ENCODE measurements around the gene PARG.
"Not testable (repeated sequence)": the region's sequence is repeated elsewhere in the genome, so short reads cannot be mapped to it uniquely, and the experiment has no call there.

Gene PARG

DNA sequence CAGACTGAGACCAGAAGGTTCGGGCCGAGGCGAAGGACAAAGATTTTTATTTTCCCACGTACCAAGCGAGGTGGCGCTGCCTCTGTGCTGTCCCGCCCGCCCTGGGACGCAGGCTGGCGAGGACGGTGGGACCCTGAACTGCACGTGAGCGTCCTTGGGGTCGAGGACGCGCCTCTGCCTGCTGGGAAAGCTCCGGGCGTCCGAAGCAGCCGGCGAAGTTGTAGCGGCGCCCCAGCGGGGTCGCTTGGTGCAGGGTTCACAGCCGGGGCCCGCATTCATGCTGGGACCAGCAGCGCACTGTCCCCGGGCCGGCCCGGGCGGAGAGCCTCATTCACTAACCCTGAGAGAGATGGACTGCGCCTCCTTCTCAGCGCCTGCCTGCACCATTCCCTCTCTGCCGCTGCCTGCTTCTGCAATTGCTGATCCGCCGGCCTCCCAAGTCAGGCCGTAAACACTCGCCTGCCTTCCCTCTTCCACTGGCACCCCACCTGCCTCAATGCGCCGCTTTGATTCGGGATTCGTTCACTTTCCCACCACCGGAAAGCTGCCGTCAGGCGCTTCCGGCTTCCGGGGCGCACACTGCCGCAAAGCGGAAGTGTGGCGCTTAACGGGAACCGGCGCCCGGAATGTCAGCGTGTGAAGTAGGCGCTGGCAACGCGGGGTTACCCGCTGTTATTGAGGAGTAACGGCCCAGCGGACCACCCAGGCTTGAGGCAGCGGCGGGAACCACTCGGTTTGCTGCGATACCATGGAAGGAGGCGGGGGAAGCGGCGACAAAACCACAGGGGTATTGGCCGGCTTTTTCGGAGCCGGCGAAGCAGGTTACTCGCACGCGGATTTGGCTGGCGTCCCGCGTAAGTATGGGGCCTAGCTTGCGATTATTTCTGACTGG, at the start of gene PARG, which contains the start of gene TIMM23B:
Gene PARG, minus strand, starts transcription at position 581 of the 892 bp plus-strand sequence. Its CDS starts 302 bp downstream, at position 279.
Gene TIMM23B, plus strand, starts transcription at position 607 of the 892 bp plus-strand sequence. Its CDS starts 142 bp downstream, at position 749.
- peak; percentile 76 to 78 for DNase-seq

DNA sequence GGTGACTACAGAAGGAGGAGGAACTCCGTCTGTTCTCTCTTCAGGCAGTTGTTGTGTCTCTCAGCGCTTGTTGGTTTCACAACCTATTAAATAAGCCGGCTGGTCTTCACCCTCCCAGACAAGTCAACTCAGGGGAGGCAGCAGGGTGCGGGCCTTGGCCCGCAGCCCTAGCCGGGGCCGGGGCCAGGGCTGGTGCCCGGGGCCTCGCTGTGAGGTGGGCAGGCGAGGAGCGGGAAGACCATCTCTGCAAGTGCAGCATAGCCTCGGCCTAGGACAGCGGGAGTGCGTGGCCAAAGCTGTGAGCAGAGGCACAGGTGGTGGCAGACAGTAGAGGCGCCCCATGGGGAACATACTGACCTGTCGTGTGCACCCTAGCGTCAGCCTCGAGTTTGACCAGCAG, 46.5 kb upstream of the PARG start, which contains the start of gene AGAP6:
Gene AGAP6, plus strand, starts transcription at position 31 of the 400 bp plus-strand sequence. Its CDS starts 310 bp downstream, at position 341.
- not testable (repeated sequence) for DNase-seq

DNA sequence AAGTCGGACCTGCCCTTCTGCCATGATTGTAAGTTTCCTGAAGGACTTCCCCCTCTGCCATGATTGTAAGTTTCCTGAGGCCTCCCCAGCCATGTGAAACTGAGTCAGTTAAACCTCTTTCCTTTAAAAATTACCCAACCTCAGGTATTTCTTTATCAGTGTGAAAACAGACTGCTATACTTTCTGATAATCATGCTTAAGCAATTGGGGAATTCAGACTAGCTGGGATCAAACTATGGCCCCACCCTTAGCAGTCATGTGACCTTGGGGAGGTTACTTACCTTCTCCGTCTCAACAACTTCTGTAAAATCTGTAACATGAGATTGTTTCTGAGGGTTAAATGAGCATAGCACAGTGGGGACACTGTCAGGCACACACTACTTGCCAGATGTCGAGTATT, 45.4 kb upstream of the PARG start:
- not testable (repeated sequence) for DNase-seq

DNA sequence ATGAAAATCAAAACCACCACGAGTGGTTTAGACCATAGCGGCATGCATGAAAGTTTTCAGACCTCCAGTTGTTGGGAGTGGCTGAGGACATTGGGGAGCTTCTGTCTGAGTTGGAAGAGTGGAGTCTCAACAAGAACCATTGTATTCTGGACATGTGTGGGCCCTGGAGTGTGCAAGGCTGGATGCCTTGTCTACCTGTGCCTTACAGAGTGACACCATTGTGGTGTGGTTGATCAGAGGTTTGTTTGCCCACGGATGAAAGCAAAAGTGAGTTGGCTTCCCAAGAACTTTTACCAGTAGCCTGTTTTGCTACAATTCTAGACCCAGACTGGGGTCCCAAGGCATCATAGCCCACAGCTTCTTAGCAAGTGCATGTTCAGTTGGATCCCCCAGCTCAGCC, 35.9 kb upstream of the PARG start:
- not testable (repeated sequence) for DNase-seq

DNA sequence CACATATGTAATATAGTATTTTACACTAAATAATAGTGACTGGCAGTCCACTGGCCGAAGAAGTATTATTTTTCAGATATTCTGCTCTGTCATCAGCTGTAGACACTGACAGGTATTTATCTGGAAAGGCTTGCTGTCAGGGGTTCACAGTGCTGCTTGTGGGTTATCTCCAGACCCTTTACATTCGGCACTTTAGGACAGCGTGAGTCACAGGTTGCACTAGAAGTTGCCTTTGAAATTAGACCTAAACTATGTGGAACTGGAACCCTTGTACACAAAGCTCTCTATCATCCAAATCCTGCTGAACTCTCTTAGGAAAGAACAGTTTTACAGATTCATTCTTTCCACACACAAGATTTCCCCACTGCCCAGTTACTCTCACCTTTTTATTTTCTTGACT, 30.3 kb upstream of the PARG start:
- DNase-seq: not testable (repeated sequence)

DNA sequence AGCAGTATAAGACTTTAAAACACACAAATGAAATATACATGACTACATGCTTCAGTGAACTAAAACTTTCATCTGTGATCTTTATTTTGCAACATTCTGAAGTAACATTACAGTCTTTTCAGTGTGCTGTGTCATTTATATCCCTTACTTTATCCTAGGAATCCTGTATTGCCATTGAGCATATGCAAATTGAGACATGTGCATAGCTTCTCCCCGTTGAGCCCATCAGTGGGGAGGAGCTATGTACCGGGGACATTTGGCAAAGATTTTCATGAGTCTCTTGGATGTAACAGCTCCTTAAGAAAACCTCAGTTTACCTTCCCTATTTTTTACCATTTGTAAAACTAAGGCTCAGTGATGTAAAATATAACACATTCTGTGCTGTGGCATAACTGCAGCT, 29.6 kb upstream of the PARG start:
- not testable (repeated sequence) for DNase-seq

DNA sequence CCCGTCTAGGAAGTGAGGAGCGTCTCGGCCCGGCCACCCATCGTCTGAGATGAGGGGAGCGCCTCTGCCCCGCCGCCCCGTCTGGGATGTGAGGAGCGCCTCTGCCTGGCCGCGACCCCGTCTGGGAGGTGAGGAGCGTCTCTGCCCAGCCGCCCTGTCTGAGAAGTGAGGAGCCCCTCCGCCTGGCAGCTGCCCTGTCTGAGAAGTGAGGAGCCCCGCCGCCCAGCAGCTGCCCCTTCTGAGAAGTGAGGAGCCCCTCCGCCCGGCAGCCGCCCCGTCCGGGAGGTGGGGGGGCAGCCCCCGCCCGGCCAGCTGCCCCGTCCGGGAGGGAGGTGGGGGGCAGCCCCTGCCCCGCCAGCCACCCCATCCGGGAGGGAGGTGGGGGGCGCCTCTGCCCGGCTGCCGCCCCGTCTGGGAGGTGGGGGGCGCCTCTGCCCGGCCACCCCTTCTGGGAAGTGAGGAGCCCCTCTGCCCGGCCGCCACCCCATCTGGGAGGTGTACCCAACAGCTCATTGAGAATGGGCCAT, 28.6 kb upstream of the PARG start:
- DNase-seq: not testable (repeated sequence)

DNA sequence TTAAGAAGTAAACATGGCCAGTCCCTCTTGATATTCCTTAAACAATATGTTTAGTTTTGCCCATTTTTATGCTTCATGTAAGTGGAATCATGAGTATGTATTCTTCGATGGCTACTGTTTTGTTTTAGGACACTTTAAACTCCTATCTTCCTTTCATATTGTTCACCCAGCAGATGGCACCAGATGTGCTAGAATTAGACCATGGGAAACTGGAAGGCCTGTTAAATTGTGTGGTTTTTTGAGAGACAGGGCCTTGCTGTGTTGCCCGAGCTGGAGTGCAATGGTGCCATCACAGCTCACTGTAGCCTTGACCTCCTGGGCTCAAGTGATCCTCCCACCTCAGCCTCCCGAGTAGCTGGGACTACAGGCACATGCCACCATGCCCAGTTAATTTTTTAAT, 11.3 kb upstream of the PARG start:
- DNase-seq: not testable (repeated sequence)

DNA sequence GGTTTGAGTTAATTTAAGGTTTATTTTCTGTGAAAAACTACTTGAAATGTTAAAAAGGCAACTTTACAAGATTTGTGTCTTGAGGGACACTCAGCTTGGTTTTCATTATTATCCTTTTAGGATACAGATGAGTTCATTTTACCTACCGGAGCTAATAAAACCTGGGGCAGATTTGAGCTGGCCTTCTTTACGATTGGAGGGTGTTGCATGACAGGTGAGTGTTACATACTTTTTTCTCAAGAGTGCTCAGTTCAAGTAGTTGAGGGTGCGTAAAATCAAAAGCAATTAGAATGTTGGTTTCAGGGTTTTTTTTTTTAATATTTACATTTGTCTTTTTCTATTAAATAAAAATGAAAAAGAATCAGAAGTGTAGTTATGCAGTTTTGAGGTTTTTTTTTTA, 10.2 kb upstream of the PARG start:
- not testable (repeated sequence) for DNase-seq

DNA sequence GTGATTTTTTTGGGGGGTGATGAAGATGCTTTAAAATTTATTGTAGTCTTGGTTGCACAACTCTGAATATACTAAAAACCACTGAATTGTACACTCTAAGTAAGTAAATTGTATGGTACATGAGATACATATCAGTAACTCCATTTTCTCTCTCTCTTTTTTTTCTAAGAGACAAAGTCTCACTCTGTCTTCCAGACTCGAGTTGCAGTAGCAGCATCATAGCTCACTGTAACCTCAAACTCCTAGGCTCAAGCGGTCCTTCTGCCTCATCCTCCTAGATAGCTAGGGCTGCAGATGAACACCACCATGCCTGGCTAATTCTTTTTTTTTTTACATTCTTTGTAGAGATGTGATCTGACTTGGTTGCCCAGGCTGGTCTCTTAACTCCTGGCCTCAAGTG, 6.9 kb upstream of the PARG start:
- not testable (repeated sequence) for DNase-seq

DNA sequence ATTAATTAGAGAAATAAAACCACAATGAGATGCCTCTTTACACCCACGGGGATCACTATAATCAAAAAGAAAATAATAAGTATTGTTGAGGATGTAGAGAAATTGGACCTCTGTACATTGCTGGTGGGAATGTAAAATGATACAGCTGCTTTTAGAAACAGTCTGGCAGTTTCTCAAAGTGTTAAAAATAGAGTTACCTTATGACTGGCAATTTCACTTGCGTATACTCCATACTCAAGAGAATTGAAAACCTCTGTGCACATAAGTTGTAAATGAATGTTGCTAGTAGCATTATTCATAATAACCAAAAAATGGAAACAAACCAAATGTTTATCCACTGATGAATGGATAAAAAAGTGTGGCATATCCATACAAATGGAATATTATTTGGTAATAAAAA, 6.3 kb upstream of the PARG start:
- not testable (repeated sequence) for DNase-seq

DNA sequence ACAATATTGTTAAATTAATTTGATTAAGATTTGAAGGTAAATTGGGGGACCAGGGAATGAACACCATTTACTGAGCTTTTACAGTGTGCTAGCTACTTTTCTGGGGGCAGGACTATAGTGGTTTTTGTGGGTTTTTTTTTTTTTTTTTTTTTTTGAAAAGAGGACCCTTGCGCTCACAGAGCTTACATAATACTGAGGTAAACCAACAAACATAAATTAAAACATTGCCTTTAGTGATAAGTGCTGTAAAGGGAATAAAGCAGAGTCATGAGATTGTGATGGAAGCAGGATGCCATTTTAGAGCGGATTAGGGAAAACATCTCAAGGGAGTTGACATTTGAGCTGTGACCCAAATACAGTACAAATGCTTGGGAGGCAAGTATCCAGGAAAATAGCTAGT, 1.8 kb upstream of the PARG start:
- not testable (repeated sequence) for DNase-seq

DNA sequence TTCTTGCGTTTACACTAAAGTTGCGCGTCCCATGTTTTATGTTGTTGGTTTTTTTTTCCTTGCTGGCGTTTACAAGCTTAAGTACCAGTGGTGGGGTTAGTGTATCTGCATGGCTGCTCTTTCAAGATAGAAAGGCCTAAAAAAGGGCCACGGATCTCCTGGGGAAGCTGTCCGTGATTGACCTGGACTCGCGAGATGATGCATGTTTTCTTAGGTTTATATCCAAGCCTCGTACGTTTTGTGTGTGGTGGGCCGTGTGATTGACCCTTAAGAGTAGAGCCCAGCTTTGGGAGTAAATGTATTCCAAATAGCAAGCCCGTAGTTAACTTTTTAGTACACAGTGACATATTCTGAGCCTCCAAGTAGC, 495 bp upstream of the PARG start:
- DNase-seq: not testable (repeated sequence)

DNA sequence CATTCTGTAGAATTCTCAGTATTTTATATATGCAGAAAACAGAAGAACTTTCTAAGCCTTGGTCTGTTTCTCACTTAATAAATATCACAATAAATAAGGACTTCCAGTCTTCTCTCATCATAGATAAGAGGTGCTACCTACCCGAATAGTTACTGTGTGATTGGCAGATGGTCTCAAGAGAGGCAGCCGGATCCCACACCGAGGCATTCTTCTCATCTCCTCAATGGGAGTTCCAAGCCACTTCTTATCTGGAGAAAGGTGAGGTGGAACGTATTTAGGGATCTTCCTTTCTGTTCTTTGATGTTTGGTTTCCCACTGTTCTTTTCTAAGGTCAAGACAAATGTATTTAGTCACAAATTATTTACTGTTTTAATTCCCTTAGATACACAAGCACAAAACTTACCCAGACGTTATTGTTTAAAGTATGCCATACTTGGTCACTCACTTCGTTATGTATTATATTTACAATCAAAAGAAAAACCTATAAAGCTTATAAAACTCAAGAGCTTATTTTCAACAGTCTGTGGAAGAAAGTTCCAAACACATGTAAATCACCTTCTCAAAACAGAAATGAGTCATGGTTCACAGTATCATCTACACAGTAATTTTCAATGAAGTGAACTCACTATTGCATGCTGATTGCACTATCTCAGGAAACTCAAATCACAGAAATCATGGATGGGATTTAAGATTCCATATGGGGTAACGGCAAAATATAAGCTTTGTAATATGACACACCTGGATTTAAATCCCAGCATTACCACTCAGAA, 9.7 kb downstream of the PARG start:
- DNase-seq: not testable (repeated sequence)

DNA sequence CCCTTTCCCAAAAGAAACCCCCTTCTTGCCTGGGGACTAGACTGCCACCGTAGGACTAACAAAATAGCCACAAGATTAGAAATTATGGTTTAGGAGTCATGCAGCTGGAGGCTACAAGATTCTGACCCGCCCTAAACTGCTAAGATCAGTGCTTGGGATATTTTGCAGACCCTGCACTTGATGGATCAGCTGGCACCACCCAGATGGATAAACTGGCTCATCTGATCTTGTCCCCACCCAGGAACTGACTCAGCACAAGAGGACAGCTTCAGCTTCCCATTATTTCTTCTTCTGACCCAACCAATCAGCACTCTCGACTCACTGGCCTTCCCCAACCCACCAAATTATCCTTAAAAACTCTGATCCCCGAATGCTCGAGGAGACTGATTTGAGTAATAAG, 10.6 kb downstream of the PARG start:
- not testable (repeated sequence) for DNase-seq

DNA sequence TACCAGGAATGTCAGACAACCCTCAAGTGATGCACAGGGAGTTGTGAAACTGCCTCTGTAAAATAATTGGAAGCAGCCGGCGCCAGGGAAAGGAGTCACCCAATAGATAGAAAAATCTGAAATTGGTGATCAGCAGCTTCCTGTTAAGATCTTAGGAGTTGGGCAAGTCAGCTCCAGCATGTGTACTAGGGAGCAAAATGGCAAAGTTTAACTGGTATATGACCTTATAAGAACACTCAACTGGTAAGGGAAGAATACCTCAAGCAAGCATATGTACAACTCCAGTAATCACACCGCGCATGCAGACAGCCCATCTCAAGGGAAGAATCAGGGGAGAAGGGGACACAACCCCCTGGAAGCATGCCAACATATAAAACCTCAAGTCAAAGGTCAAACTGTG, 18.3 kb downstream of the PARG start:
- not testable (repeated sequence) for DNase-seq

DNA sequence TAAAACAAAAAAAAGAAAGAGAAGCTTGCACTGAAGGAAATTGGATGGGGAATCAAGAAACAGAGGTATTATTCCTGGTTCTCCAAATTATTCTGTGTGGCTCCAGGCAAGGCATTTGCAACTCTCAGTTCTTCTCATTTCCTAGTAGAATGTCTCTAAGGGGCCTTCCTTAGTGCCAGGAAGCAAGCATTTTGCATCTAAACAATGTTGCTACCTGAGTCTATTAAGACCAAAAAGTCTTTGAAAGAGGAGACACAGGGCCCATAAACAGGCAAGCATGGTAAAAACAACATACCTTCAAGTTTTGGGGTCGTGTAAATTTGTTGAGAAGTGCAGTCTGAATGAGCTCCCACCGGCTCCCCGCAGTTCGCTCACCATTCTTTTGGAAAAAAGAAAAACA, 19.8 kb downstream of the PARG start:
- DNase-seq: not testable (repeated sequence)

DNA sequence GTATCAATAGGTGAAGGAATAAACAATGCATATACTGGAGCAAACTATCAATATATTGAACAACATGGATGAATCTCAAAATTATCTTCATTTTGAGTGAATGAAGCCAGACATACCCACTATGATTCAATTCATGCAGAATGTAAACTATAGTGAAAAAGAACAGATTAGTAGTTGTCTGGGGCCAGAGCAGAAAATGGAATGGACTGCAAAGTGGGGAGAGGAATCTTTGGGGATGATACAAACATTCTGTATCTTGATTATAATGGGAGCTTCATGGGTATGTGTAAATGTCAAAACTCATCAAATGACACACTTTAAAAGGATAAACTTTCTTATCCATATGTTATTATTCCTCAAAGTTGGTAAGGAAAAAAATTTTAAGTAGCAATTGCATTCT, 23.9 kb downstream of the PARG start:
- DNase-seq: not testable (repeated sequence)

DNA sequence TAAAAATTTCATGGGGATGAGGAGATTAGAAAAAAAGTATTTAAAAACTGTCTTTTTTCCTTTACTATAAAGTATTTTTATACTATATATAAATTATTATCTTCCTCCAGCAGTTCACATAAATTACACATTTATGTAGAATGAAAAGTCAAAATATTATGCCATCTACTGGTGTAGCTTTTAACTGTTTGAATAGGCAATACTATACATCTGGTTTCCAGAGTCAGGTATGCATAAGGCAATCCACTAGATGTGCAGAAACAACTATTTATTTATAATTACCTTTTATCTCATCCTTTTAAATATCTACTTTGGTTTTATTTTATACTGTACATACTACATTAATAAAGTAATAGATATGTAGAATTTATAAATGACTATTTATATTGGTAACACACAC, 25.4 kb downstream of the PARG start:
- not testable (repeated sequence) for DNase-seq

DNA sequence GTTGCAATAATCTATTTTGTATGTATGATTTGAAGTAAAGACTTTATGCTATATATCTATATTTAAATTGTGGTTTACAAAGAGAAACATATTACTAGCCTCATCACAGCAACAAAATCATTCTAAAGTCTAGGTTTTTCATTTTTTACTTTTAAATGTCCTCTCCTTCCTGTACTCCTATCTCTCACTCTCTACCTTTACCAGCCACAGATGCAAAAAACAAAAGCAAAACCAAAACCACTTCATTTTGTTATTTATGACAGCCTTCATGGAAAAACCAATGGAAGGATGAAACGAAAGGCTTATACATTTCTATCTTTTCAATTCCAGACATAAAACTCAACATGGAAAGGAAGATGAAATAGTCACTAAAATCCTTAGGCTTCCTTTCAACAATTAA, 31.5 kb downstream of the PARG start:
- DNase-seq: not testable (repeated sequence)

DNA sequence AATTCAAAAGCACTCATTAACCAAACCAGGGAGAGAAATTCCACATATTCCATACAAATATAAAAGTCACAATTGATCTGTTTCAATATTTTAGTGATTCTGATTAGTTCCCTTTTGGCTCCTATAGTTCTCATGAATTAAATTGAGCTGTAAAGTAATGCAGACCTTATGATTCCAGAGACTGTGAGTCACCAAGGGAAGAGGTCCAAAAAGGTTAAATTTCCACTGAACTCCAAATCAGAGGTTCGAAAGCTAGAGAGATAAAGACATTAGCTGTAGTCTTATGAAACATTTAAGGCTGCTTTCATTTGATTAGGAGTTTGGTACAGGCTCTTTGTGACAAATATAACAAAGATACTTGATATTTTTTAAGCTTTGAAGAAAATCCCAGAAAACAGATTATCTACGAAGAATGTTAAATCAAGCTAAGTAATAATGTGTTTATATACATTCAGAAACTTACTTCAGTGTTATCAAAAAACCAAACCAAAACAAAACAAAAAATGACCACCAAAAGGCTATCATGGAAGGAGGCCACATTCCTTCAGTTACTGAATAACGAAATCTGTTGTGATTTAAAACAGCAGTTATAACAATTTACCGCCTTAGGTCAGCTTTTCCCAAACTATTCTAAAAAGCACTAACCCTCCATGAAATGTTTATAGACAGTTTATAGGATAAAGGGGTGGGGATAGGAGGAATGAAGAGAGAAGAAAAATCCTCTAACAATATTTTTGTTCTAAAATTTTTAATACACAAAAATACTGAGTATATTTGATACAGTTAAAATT, 33.3 kb downstream of the PARG start:
- not testable (repeated sequence) for DNase-seq

DNA sequence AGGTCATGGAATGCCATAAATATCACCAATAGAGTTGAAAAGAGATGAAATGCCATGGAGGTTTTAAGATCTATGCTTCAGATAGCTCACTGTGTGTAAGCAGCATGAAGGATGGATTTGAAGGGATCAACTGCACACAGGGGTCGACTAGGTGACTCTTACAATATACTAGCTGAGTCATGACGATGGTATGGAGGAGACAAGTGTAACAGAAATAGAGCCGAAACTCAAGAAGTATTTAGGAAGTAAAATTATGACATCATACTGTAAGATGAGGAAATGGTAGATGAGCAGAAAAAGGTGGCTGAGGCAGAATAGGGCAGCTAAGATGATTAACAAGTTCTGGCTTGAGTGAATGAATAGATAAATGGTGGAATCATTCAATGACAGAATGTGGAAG, 38.0 kb downstream of the PARG start:
- DNase-seq: not testable (repeated sequence)

All from activated CD4-positive, alpha-beta T cell treated with anti-CD3 and anti-CD28 coated beads, Interleukin-2, amount 50 U/mL, for 48 hours (primary cell).